LNCAP (cell line): ENCODE measurements around the gene UNC13D.

Source experiments
- CTCF ChIP-seq: fragments of 450-650 bp; IDR thresholded peaks from 2 replicates; pipeline ENCODE4 v1.5.1; 2017; ENCODE audit warnings: mild to moderate bottlenecking

Gene UNC13D

GRCh38 chr17:75822800-75823166 lies 21.4 kb downstream of the UNC13D start:
- TF ChIP-seq CTCF, result no peak

- no peak for TF ChIP-seq CTCF
Measured at GRCh38 chr17:75822119-75822799, 21.9 kb downstream of the UNC13D start.

- TF ChIP-seq CTCF, result no peak
Measured at GRCh38 chr17:75821552-75821951, 22.7 kb downstream of the UNC13D start.

DNA sequence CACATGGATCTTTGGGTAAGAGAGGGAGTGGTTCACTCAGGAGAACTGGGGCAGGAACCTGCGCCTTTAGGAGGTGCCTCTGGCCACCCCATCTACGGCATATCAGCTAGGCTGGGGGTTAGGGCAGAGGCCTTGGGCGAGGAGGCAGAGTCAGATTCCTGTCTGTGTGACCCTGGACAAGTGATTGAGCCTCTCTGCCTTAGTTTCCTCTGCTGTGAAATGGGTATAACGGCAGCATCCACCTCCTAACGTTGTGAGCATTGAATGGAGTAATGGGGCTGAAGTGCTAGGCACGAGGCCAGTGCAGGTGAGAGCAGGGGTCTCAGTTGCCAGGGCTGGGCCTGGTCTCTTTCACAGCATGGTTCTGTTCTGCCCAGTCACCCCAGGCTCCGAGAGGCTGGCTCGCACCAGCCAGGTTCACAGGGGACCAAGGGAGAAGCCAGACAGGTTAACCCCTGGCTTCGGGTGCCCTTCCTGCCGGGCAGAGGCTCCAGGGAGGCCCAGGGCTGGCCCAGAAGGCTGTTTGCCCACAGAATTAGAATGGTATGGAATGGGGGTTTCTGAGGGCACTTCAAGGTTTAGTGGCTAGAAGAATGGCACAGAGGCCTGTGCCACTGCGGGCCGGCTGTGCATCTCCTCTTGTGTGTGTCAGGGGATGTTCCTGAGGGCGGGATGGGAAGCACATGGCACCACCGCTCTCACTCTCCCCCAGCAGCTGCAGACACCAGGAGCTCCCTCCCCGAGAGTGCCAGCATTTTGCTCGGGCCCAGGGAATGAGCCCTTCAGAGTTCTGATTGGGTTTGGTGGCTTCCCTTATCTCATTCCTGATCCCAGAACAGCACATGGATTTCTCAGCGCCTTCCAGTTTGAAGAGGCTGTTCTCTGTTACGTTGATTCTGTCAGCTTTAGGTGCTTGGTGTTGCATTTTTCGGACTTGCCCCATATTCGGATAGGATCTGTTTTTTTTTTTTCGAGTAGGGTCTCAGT lies 23.8 kb downstream of the UNC13D start:
- no peak for TF ChIP-seq CTCF

DNA sequence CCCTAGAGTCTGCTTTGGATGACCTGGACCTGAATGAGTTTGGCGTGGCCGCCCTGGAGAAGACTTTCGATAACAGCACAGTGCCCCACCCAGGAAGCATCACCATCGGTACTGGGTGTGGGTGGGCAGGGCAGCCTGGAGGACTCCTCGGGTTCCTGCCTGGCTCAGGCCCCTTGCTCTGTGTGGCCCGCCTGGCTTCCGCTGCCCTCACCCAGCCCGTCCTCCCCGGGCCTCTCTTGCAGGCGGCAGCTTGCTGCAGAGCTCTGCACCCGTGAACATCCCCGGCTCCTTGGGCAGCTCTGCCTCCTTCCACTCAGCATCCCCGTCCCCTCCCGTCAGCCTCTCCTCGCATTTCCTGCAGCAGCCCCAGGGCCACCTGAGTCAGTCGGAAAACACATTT lies 24.5 kb downstream of the UNC13D start:
- TF ChIP-seq CTCF, result no peak

DNA sequence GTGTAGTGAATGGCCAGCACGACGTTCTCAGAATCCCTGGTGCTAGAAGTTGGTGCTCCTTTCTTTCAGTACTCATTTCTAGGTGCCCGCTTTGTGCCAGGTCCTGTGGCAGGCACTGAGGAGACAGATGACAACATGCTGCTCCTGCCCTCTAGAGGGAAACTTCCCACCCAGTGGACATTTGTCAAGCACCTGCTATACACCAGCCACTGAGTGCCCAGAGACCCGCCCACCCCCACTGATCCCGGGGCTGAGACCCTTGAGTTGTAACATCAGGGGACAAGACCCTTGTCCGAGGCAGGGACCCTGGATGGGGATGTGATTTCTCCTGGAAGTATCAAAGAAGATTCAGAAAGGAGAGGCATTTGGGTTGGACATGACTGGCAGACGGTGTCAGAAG lies 25.1 kb downstream of the UNC13D start:
- TF ChIP-seq CTCF, result no peak

DNA sequence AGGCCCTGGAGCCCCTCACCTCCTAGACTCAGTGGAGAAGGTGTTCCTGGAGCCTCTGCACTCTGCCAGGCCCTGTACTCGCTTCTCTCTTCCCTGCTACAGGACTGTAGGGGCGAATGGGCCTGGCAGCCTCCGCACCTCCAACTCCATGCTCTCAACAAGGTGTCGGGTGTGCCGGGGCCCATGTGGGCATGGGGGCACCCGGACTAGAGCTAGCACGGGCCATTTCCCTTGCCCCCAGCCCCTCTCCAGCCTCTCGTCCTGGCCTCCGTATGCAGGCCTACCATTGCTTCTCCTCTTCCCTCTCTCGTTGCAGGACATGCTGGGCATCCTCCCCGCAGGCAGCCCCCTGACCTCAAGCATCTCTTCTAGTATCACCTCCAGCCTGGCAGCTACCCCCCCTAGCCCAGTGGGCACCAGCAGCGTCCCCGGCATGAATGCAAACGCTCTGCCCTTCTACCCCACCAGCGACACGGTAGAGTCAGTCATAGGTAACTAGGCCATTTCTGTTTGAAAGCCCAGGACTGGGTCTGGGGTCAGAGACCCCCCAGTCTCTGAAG lies 25.8 kb downstream of the UNC13D start:
- TF ChIP-seq CTCF, result no peak
